Heart left ventricle (tissue), 16 donors: Measurements from ENCODE around the gene YPEL5. TPM values are rescaled to one million over a fixed set of nuclear protein-coding genes. Genes with fewer than 3 reads are reported as not detected.
"Not testable (repeated sequence)": the region's sequence is repeated elsewhere in the genome, so short reads cannot be mapped to it uniquely, and the experiment has no call there.

ENCODE experiments used
- ATAC-seq, 4 donors: fragments of 200-7000 bp; cut with Tn5 transposase; one replicate each; pipeline ENCODE4 v1.9.1; 2020 to 2022; ENCODE audit warnings: moderate library complexity in 4 of 4, mild to moderate bottlenecking in 3 of 4, moderate number of reproducible peaks in 1 of 4
- DNase-seq, 5 donors: peaks; one replicate each; pipeline ENCODE4 v3.0.0-alpha.2; 2020
- H3K27ac ChIP-seq, 12 donors: fragments of 200-600 bp; sonication (generic) in 4 of 12; one replicate each; pipeline versions ENCODE4 v1.5.0 to v1.8.0; 2016 to 2022; ENCODE audit warnings: mild to moderate bottlenecking in 2 of 12
- H3K27me3 ChIP-seq, 9 donors: fragments of 200-600 bp; sonication (generic) in 2 of 9; one replicate each; pipeline versions ENCODE4 v1.5.1 to v1.8.0; 2016 to 2022; ENCODE audit warnings: mild to moderate bottlenecking in 3 of 9
- H3K36me3 ChIP-seq, 9 donors: fragments of 200-600 bp; sonication (generic) in 2 of 9; one replicate each; pipeline versions ENCODE4 v1.5.0 to v1.8.0; 2018 to 2022; ENCODE audit warnings: mild to moderate bottlenecking in 2 of 9
- H3K4me1 ChIP-seq, 12 donors: fragments of 200-600 bp; sonication (generic) in 4 of 12; one replicate each; pipeline versions ENCODE4 v1.5.0 to v1.8.0; 2016 to 2022; ENCODE audit warnings: mild to moderate bottlenecking in 3 of 12
- H3K4me3 ChIP-seq, 12 donors: fragments of 200-600 bp; sonication (generic) in 4 of 12; one replicate each; pipeline versions ENCODE4 v1.5.0 to v1.8.0; 2017 to 2022; ENCODE audit warnings: mild to moderate bottlenecking in 9 of 12, moderate library complexity in 4 of 12
- H3K9me3 ChIP-seq, 12 donors: fragments of 200-600 bp; sonication (generic) in 4 of 12; one replicate each; pipeline versions ENCODE4 v1.5.0 to v1.8.0; 2016 to 2022; ENCODE audit warnings: mild to moderate bottlenecking in 1 of 12
- CTCF ChIP-seq, 12 donors: fragments of 200-600 bp; sonication (generic) in 4 of 12; IDR thresholded peaks; one replicate each; pipeline versions ENCODE4 v1.5.0 to v1.8.0; 2018 to 2022; ENCODE audit warnings: antibody characterized with exemption in 12 of 12, mild to moderate bottlenecking in 5 of 12
- POLR2A ChIP-seq, 2 donors: fragments of 450-650 bp; IDR thresholded peaks; one replicate each; pipeline ENCODE4 v1.6.1; 2017; ENCODE audit warnings: antibody characterized with exemption in 2 of 2, mild to moderate bottlenecking in 2 of 2, moderate library complexity in 2 of 2
- WGBS, 4 donors: extraction: QIAGEN DNeasy Blood & Tissue Kit in 2 of 4; methylation state at CpG; one replicate each; pipeline versions ENCODE4 v1.1.5 to v1.1.7; 2013 to 2018; 5-methylcytosine and 5-hydroxymethylcytosine counted together
- intact Hi-C, 10 donors: fragments of 100-400 bp; cut with DNase I; formaldehyde crosslinking; loops; one replicate each; pipeline versions ENCODE4 v1.11.1 to v1.14.2; 2022
- polyA plus RNA-seq, 2 donors: library from polyadenylated mRNA; stranded (reverse); fragments of 200-250 nt; gene quantifications; one replicate each; pipeline ENCODE4 v1.2.3, GENCODE V29; 2013
- total RNA-seq, 9 donors: library from RNA; depleted of rRNA in 2 of 9; stranded (reverse); fragments of >200 nt in 2 of 9; fragmentation: NEBNext Ultra II Directional in 3 of 9; extraction: Animal tissue kit (Norgen Biotek cat#: 25700) in 3 of 9; gene quantifications; one replicate each; pipeline versions ENCODE4 v1.1.0 to v1.2.4, GENCODE V29; 2016 to 2023
- donor health status: ischemic (EF 13 %, LVEDD 7.1; RV severe dilation, severe dysfunction).
- donor health status: healthy with polysubstance abuse.
- donor health status: DM: no; HTN: yes; CAD: no.
- donor health status: DM: no; HTN: no; CAD: no.
- donor health status: ischemic (EF 25% LVEDD 6.9; RV normal size, moderate dysfunction).
- donor health status: ischemic (EF 25% LVEDD 5.7; RV mildly dilated, moderate dysfunction).
- donor health status: healthy.
- donor health status: DM: yes; HTN: yes; CAD: no.
- donor health status: ischemic (EF 35%, LVEDD 5.7; RV mildly dilated, moderate dysfunction).
- donor health status: nonischemic (EF 11% LVEDD 7.7; RV severe dilation, severe dysfunction).
- donor health status: DM: yes; HTN: yes; CAD: no.
- donor health status: PGD.
- donor health status: ischemic (EF 29% LVEDD 5.4; RV normal size, mild dysfunction).
- donor health status: nonischemic (EF 23%, LVEDD 6.1; RV moderate dilation, normal function).

YPEL5 gene
- total and polyA plus RNA-seq, 11 donors = 36.4 to 90.6 (median 57.7) TPM

GRCh38 chr2:30108851-30109250 lies 38.0 kb upstream of the YPEL5 start:
- TF ChIP-seq CTCF (IDR thresholded peaks at IDR 0.05) (no peak), POLR2A (IDR thresholded peaks at IDR 0.05) (no peak)
- no peaks in the 10 kb centered on the region for H3K4me1 ChIP-seq
- DNase-seq (no peak), ATAC-seq (no peak)
- no peak overlapping the region for H3K4me3 ChIP-seq
- H3K36me3 ChIP-seq = no peaks in the 10 kb centered on the region
- no peaks in the 10 kb centered on the region for H3K9me3 ChIP-seq
- 79 to 83% (median 81%) methylated on average over 5 of the region's 5 CpGs for WGBS, 4 donors
- intact Hi-C loops = no loop called here
- no peak overlapping the region for H3K27ac ChIP-seq
- peaks cover 0 to 5% (median 0%) of the 10 kb centered on the region in 9 donors for H3K27me3 ChIP-seq

GRCh38 chr2:30109856-30110255 lies 37.0 kb upstream of the YPEL5 start:
- intact Hi-C loops = no loop called here
- 77 to 79% (median 78%) methylated on average over 6 of the region's 6 CpGs for WGBS, 4 donors
- Histone ChIP-seq H3K27me3 (no peaks in the 10 kb centered on the region), H3K36me3 (no peaks in the 10 kb centered on the region), H3K4me1 (no peaks in the 10 kb centered on the region), H3K4me3 (no peak overlapping the region), H3K9me3 (no peaks in the 10 kb centered on the region), H3K27ac (no peak overlapping the region)
- TF ChIP-seq POLR2A (IDR thresholded peaks at IDR 0.05) = no peak
- no peak for TF ChIP-seq CTCF (IDR thresholded peaks at IDR 0.05)
- no peak for ATAC-seq
- DNase-seq = no peak

GRCh38 chr2:30110773-30111172 lies 36.0 kb upstream of the YPEL5 start:
- H3K27ac ChIP-seq = no peak overlapping the region
- peaks cover 0 to 8% (median 0%) of the 10 kb centered on the region in 12 donors for H3K4me1 ChIP-seq
- no peak overlapping the region for H3K4me3 ChIP-seq
- 86 to 90% (median 89%) methylated on average over 6 of the region's 6 CpGs for WGBS, 4 donors
- TF ChIP-seq POLR2A (IDR thresholded peaks at IDR 0.05) (no peak), CTCF (IDR thresholded peaks at IDR 0.05) (no peak)
- H3K27me3 ChIP-seq = no peaks in the 10 kb centered on the region
- ATAC-seq = no peak
- H3K36me3 ChIP-seq = no peaks in the 10 kb centered on the region
- no peaks in the 10 kb centered on the region for H3K9me3 ChIP-seq
- intact Hi-C loops = no loop called here
- no peak for DNase-seq

GRCh38 chr2:30111186-30111585 lies 35.6 kb upstream of the YPEL5 start:
- H3K4me1 ChIP-seq = peaks cover 0 to 10% (median 0%) of the 10 kb centered on the region in 12 donors
- H3K27me3 ChIP-seq, DNase-seq, ATAC-seq, H3K36me3 ChIP-seq, intact Hi-C loops, H3K9me3 ChIP-seq, H3K27ac ChIP-seq, H3K4me3 ChIP-seq: not testable (repeated sequence)
- 69 to 75% (median 74%) methylated on average over 11 to 19 of the region's 19 CpGs for WGBS, 4 donors

GRCh38 chr2:30112561-30112960 lies 34.2 kb upstream of the YPEL5 start:
- DNase-seq (no peak), ATAC-seq (no peak)
- no peaks in the 10 kb centered on the region for H3K9me3 ChIP-seq
- no peaks in the 10 kb centered on the region for H3K27me3 ChIP-seq
- H3K36me3 ChIP-seq = no peaks in the 10 kb centered on the region
- TF ChIP-seq CTCF (IDR thresholded peaks at IDR 0.05) (no peak), POLR2A (IDR thresholded peaks at IDR 0.05) (no peak)
- H3K27ac ChIP-seq = no peak overlapping the region
- H3K4me3 ChIP-seq = no peak overlapping the region
- intact Hi-C loops = no loop called here
- H3K4me1 ChIP-seq = peaks cover 0 to 10% (median 0%) of the 10 kb centered on the region in 12 donors
- whole genome bisulfite sequencing, 4 donors = 85 to 90% (median 87%) methylated on average over 10 of the region's 10 CpGs
